ENCODE measurements around the gene CDC45. TPM values are rescaled to one million over a fixed set of nuclear protein-coding genes. Genes with fewer than 3 reads are reported as not detected.

Gene CDC45, protein sequence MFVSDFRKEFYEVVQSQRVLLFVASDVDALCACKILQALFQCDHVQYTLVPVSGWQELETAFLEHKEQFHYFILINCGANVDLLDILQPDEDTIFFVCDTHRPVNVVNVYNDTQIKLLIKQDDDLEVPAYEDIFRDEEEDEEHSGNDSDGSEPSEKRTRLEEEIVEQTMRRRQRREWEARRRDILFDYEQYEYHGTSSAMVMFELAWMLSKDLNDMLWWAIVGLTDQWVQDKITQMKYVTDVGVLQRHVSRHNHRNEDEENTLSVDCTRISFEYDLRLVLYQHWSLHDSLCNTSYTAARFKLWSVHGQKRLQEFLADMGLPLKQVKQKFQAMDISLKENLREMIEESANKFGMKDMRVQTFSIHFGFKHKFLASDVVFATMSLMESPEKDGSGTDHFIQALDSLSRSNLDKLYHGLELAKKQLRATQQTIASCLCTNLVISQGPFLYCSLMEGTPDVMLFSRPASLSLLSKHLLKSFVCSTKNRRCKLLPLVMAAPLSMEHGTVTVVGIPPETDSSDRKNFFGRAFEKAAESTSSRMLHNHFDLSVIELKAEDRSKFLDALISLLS
- total RNA-seq: 11.9 TPM

GRCh38 chr22:19479355-19480172, at the start of gene CDC45:
Gene CDC45 (plus strand): TSS chr22:19479920. CDS start chr22:19479969, 49 bp downstream.

DNA sequence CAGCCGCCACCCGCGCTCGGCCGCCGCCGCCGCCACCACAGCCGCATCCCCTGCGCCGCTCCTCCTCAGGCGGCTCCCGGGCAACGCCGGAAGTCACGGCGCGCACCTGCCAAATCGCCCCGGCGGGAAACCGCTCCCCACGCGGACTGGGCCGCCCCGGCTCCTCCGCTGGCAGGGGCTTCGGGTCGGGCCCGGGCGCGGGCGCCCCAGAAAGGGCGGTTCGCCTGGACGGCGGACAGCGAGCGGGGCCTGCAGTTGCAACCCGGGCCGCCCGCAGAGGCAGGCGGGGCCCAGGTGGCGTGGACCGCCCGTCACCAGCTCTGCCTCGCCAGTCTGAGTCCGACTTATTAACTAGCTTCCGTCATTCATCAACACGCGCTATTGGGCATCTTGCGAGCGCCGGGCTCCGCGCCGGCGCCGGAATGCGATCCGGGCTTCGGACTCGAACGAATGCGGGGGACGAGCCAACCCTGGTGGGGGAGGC, 48.0 kb upstream of the CDC45 start, which contains the start of gene HIRA:
HIRA (minus strand) TSS at position 85 of the 484 bp plus-strand sequence. CDS start 257 bp downstream, outside the sequence.

GRCh38 chr22:19432133-19432851, 47.4 kb upstream of the CDC45 start, which contains the start of gene MRPL40:
Gene MRPL40 (plus strand): TSS chr22:19432545. CDS start chr22:19432555, 10 bp downstream.

DNA sequence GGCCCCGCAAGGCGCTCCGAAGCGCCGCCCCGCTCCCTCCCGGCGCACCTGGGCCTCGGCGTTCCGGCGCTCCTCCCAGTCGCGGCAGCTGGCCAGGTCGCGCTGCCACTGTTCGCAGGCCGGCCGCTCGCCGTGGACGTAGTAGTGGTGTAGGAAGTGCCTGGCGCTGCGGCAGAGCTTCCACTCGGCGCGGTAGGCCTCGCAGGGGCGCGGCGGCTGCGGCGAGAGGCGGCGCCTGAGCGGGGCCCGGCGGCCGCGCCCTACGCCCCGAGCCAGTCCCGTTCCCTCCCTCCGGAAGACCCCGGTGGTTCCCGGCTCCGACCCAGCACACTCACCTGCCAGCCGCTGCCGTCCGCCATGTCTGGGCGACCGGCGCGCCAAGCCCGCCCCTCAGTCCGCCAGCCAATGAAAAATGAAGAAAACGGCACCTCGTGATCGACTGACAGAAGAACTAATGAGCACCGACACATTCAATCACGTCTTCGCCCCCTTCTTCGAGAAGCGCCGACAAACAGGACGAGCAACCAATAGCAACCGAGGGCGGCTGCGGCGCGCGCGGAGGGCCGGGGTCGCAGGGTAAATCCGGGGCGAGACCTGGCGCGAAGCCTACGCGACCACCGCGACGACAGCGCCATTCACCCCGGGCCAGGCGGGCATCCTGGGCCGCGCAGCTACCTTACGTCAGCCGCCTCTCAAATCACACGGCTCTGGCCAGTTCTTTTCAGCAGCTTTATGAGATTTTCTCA, 32.2 kb upstream of the CDC45 start, which contains the start of gene C22orf39:
C22orf39 (minus strand) TSS at position 382 of the 746 bp plus-strand sequence; CDS start at position 359, 23 bp downstream.

DNA sequence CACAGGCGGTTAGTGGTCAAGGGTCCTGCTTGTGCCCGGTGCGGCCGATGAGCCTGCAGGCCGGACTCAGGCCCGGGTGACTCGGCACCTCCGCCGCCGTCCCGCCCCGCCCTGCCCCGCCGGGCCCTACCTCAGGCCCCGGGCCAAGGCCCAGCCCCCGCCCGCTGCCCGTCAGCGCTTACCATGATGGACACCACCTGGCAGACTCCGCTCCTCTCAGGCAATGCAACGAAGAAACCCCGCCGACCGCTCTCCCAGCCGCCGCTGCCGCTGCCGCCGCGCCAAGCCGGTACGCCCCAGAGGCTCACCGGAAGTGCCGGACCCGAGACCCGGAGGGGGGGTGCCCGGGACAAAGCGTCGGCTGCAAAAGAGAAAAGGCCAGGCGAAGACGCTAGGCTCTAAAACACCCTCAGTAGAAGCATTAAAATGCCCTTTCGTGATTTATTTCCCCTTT, 792 bp upstream of the CDC45 start, which contains the start of gene UFD1:
UFD1 (minus strand) TSS at position 293 of the 454 bp plus-strand sequence; CDS start at position 185, 108 bp downstream.

GRCh38 chr22:19524170-19525115, 44.7 kb downstream of the CDC45 start, which contains the start of gene CLDN5:
Gene CLDN5 (minus strand): TSS chr22:19524410. CDS start chr22:19524255, 155 bp downstream.

Other genes with a start within 250 kb of the CDC45 start
- gene CLTCL1, start 188.2 kb upstream of the CDC45 start, total RNA-seq: 19.0 TPM
- gene HIRA, start 48.2 kb upstream of the CDC45 start, total RNA-seq: 21.5 TPM
- gene MRPL40, start 47.4 kb upstream of the CDC45 start, total RNA-seq: 17.2 TPM
- gene C22orf39, start 32.2 kb upstream of the CDC45 start, total RNA-seq: 50.4 TPM
- 29.4 TPM for gene UFD1, start 727 bp upstream of the CDC45 start, total RNA-seq
- 91.8 TPM for gene CLDN5, start 44.5 kb downstream of the CDC45 start, total RNA-seq
- gene SEPTIN5, start 234.6 kb downstream of the CDC45 start, total RNA-seq: 39.4 TPM
- gene GP1BB, start 243.6 kb downstream of the CDC45 start, total RNA-seq: 16.9 TPM